HS-27A (cell line): ENCODE data around the gene CAMK2D.

ENCODE experiments used
- DNase-seq: peaks from one replicate; pipeline ENCODE4 v3.0.0-alpha.2; 2012; ENCODE audit warnings: low read depth, missing footprints

CAMK2D gene

DNA sequence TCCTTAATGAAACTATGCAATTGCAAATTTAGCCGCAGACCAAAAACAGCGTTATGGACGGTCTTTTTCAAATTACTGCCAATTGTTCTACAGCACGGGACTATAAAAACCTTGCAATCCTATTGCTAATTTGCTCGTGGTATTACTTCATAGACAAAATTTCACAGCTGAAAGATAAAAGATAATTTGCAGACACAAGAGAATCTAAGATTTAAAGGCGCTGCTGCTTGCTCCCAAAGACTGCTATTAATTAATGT, 1.4 kb upstream of the CAMK2D start:
- DNase-seq: no peak

- peak; percentile 100 for DNase-seq
Observed at GRCh38 chr4:113762186-113763028, 869 bp upstream of the CAMK2D start.

- DNase-seq: no peak
Observed at GRCh38 chr4:113760795-113761619, 531 bp downstream of the CAMK2D start.

DNA sequence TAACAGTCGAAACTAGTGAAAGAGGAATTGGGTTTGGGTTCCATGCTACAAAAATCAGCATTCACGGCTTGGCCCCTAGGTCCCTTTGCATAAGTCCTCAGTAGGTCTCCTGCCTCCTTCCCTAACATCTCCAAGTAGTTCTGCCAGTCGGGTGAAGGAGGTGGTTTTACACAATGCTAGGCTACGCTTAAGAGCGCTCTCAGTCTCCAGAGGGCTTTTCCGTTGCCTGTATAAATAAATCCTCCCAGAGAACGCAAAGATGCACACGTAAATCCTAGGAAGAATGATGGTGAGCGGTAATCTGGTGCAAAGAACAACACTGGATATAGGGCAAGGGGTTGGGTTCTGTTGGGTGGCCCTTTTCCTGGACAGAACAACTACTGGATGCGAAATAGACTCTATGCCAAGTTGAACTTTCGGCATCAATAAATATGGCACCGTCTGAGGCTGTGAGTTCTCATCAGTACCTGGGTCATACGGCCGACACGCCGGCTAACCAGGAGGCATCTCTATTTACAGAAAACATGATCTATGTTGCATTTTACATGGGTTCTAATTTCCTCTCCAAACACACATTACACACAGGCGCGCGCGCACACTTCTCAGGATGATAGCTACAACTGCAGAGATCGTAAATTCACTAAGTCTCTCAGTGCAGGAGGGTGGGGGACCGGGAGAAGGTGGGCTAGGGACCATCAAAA, 1.3 kb downstream of the CAMK2D start:
- DNase-seq: no peak

DNA sequence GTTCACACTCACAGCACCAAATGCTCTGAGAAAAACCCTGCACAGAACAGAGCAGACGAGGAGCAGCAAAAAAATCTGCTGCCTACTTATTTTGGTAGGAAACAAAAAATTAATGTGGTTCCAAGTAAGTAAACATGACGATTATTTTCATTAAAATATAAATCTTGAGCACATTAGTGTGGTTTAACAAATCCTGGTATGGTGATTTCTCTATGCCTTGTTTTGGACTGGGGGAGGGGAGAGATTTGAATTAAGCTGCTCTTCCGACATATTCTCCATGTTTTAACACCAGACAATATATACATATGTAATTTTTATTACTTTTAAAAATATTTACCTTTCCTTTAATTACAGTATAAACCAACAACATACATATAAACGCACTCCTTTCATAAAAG, 1.8 kb downstream of the CAMK2D start:
- no peak for DNase-seq

DNA sequence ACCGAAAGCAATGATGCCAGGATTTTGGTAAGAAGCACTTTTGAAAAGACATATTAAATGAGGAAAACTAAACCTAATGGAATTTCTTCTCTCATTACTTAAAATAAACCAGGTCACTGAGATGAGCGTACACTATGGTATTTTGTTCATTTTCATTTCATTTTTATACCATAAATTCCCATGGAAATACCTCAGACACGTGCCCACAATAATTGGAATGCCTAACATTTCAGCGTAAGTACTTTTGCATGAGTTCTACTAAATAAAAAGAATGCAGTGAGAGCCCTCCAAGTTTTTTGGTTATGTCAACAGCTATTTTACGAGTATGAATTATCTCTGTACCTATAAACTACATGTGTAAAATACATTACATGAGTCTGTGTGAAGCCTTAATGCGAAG, 3.2 kb downstream of the CAMK2D start:
- peak; percentile 91 for DNase-seq

- DNase-seq: no peak
Observed at GRCh38 chr4:113757486-113757885, 4.1 kb downstream of the CAMK2D start.

GRCh38 chr4:113756005-113756410, 5.5 kb downstream of the CAMK2D start:
- DNase-seq: peak; percentile 73

GRCh38 chr4:113750734-113751133, 10.8 kb downstream of the CAMK2D start:
- no peak for DNase-seq

- DNase-seq: no peak
Observed at GRCh38 chr4:113750296-113750695, 11.2 kb downstream of the CAMK2D start.

DNA sequence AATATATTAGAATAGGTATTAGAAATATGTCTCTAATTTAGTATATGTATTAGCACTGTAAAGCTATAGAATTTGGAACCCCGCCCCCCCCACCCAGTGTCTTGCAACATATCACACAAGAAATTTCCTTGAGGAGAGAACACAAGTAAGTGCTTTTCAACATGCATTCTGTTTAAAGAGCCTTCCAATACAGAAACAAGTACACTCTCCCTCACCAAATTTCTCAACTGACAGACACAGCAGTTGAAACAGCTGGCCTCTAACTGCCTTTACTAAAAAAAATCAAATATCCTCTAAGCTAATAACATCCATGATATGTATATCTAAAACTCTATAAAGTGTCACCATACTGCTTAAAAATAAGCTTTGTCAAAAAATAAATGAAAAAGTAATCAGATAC, 12.4 kb downstream of the CAMK2D start:
- DNase-seq: no peak

GRCh38 chr4:113747949-113748348, 13.6 kb downstream of the CAMK2D start:
- DNase-seq: no peak

DNA sequence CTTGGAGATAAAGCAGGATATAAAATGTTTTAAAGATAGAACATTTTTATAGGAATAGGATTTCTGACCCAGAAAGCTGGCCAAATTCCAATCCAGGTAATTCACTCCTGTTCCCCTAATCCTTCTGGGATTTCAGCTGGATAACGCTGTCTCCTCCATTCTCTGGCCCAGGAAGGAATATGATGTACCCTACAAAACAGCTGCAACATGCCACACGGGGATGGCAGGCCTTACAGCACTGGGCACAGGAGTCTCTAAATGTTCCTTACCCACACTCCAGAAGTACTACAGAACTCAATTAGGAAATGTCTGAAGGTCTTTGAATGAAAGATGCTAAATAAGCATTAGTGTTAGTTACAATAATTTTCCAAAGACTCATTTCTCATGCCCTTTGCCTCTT, 15.8 kb downstream of the CAMK2D start:
- no peak for DNase-seq

DNA sequence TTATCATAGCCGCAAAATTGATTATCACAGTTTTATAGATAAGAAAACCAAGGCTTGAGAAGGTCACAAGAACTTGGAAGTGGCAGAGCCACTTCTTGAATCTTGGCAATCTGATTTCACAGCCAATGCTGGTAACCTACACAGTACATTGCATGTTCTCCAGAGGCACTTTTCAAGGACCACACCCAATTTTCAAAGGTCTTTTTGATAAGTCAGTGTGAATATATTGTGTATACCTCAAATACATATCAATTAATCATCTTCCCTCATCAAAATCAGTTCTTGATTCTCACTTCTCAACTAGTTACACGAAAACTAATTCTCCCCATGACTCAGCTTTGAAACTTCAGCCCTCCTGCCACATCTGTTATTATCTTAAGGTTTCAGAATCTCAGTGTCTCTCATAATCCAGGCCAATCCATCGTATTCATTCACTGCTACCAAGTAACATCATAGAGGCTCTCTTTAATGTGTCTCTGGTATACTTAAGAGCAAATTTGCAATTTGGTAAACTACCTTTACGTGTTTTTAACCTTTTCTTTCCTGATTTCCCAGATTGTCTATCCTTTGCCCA, 16.8 kb downstream of the CAMK2D start:
- DNase-seq: no peak

DNA sequence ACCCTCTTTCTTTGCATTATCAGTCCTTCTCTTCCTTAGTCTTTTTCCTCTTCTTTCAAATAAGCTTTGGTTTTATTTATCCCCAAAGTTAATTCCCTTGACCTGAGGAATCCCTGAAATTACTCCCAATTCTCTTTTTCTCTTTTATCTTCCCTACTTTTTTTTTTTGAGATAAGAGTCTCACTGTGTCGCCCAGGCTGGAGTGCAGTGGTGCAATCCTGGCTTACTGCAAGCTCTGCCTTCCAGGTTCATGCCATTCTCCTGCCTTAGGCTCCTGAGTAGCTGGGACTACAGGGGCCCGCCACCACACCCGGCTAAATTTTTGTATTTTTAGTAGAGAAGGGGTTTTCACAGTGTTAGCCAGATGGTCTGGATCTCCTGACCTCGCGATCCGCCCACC, 17.8 kb downstream of the CAMK2D start:
- no peak for DNase-seq

GRCh38 chr4:113742643-113743042, 18.9 kb downstream of the CAMK2D start:
- DNase-seq: no peak

GRCh38 chr4:113741956-113742355, 19.6 kb downstream of the CAMK2D start:
- DNase-seq: no peak

- no peak for DNase-seq
Observed at GRCh38 chr4:113740857-113741379, 20.6 kb downstream of the CAMK2D start.

DNA sequence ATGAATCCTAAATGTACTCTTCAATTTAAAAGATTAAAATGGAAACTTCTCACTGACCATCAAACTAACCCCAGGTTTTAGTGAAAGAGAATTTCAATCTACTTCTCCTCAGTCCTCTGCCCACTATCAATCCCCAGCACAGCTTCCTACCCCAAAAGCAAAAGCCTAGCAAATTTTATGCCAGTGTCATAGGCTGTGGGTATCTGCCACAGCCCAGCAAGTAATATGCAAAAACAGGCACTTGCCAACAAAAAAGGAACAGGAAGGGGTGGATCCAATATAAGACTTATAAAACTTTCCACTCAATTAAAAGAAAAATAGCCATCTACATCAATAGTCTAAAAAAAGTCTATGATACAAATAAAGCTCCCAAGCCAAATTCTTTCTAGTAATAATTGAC, 22.3 kb downstream of the CAMK2D start:
- no peak for DNase-seq

- DNase-seq: peak; percentile 33
Observed at GRCh38 chr4:113738251-113738650, 23.3 kb downstream of the CAMK2D start.

GRCh38 chr4:113733685-113734084, 27.9 kb downstream of the CAMK2D start:
- no peak for DNase-seq

DNA sequence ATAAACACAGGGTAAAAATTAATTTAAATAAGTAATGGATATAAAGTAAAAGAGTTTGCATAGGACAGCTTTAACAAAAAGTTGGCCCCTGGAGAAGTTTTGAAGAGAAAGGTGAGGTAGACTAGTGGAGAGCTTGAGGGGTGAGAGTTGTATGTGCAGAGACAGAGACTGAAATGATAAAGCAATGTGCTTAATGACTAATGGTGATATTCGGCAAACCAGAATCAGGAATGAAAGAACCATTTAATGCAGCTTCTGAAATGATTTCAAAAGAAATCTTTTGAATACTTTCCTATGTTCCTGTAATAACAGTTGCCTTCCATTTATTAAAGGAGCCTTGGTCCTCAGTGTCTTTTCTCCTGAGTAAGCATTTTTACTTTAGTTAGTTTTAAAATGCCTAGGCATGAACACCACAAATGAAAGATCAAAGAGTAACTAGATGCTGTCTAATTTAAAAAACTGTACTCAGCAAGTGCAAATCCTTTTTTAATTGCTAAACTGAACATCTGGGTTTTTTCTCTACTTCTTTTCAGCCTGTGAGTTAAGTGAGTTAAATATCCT, 28.5 kb downstream of the CAMK2D start:
- no peak for DNase-seq
